ENCODE data around the gene OR5K2.

OR5K2 gene

DNA sequence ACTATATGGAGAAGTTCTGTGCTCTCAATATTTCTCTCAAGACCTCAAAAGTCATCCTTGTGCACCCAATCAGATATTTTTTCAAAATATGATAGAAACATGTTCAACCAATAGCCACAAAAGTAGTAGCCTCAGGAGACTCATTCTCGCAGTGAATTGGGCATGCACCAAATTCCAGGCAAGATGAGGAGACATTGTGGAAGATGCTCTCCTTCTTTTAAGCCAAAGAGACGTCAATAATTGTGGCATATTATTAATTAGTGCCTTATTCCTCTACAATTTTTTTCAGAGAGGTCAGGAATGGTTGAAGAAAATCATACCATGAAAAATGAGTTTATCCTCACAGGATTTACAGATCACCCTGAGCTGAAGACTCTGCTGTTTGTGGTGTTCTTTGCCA lies at the start of gene OR5K2:
Gene OR5K2, plus strand, starts transcription at position 301 of the 400 bp plus-strand sequence. Its CDS starts 0 bp downstream, at position 301.
- DNase-seq (ENCODE audit: insufficient read length, low spot score) (no peak), FAIRE-seq (no peak)

GRCh38 chr3:98449606-98450193 lies 47.8 kb upstream of the OR5K2 start:
- FAIRE-seq, result no peak
- no peak for DNase-seq (ENCODE audit: insufficient read length, low spot score)

- no peak for FAIRE-seq
- DNase-seq (ENCODE audit: insufficient read length, low spot score), result no peak
Measured at GRCh38 chr3:98450372-98450771, 47.1 kb upstream of the OR5K2 start.

DNA sequence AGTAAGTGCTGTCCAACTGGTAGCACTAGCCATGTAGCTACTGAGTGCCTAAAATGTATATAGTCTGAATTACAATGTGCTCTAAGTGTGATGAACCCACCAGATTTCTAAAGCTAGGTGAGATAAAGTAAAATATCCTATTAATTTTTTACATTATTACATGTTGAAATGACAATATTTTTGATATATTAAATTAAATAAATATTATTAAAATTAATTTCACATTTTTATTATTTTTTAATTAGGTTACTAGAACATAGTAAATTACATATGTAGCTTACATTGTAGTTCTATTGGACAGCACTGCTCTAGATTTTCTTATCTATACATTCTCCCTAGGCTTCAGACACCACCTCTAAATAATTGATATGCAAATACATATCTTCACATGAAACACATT lies 43.7 kb upstream of the OR5K2 start:
- FAIRE-seq (no peak), DNase-seq (ENCODE audit: insufficient read length, low spot score) (no peak)

GRCh38 chr3:98454929-98455328 lies 42.6 kb upstream of the OR5K2 start:
- FAIRE-seq (no peak), DNase-seq (ENCODE audit: insufficient read length, low spot score) (no peak)

GRCh38 chr3:98457543-98457942 lies 39.9 kb upstream of the OR5K2 start:
- no peak for FAIRE-seq
- no peak for DNase-seq (ENCODE audit: insufficient read length, low spot score)

GRCh38 chr3:98460220-98460619 lies 37.3 kb upstream of the OR5K2 start:
- no peak for DNase-seq (ENCODE audit: insufficient read length, low spot score)
- FAIRE-seq, result no peak

- FAIRE-seq, result no peak
Measured at GRCh38 chr3:98462901-98463300, 34.6 kb upstream of the OR5K2 start, which contains the start of gene OR5K1. OR5K1 (plus strand) TSS chr3:98463201; CDS start chr3:98469577, 6,376 bp downstream.

GRCh38 chr3:98482717-98483482 lies 14.6 kb upstream of the OR5K2 start:
- FAIRE-seq, result no peak
- no peak for DNase-seq (ENCODE audit: insufficient read length, low spot score)

More at GRCh38 chr3:98462901-98463300, 34.6 kb upstream of the OR5K2 start, which contains the start of gene OR5K1:
- no peak for DNase-seq (ENCODE audit: insufficient read length, low spot score)

- FAIRE-seq (no peak), DNase-seq (ENCODE audit: insufficient read length, low spot score) (no peak)
Measured at GRCh38 chr3:98483626-98484025, 13.9 kb upstream of the OR5K2 start.

- DNase-seq (ENCODE audit: insufficient read length, low spot score) (no peak), FAIRE-seq (peak; percentile 14)
Measured at GRCh38 chr3:98500019-98500418, 2.5 kb downstream of the OR5K2 start.

- no peak for FAIRE-seq
- DNase-seq (ENCODE audit: insufficient read length, low spot score), result no peak
Measured at GRCh38 chr3:98501270-98501669, 3.8 kb downstream of the OR5K2 start.

GRCh38 chr3:98501863-98502576 lies 4.5 kb downstream of the OR5K2 start:
- FAIRE-seq, result no peak
- no peak for DNase-seq (ENCODE audit: insufficient read length, low spot score)

DNA sequence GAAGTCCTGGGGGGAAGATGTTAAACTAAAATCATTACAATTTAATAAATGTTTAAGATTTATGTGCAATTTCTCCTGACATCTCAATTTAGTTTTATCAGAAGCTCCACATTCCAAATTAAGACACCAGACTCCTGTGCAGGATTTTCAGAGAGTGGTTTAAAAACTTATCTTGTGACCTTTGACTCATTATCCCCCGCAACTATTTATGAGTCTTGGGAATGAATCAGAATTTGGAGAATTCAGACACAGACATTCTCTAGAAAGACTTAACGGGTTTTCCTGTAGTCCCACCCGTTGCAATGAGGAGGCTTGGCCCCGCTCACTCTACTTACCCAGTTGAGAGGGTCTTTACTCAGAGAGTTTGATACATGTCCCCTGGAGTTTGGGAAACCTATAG lies 7.1 kb downstream of the OR5K2 start:
- FAIRE-seq (no peak), DNase-seq (ENCODE audit: insufficient read length, low spot score) (no peak)

- FAIRE-seq (peak; percentile 45), DNase-seq (ENCODE audit: insufficient read length, low spot score) (no peak)
Measured at GRCh38 chr3:98508582-98508981, 11.1 kb downstream of the OR5K2 start.

DNA sequence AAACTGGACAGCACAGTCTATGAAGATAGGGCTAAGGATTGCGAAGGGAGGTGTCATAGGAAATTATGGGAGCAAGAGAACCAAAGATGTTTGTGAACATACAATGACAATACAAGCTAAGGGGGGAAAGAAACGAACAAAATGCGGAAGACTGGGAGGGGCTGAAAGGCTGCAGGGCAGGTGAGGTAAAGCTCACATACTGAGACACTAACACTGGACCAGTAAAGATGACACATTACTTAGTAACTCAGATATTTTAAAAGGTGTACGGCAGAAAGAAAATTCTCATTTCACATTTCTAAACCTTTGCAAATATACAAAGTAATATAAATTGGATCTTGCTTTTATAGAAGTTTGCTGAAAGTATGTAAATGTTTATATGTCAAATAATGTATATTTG lies 15.1 kb downstream of the OR5K2 start:
- FAIRE-seq, result peak; percentile 37
- no peak for DNase-seq (ENCODE audit: insufficient read length, low spot score)

- FAIRE-seq (no peak), DNase-seq (ENCODE audit: insufficient read length, low spot score) (no peak)
Measured at GRCh38 chr3:98513091-98513511, 15.6 kb downstream of the OR5K2 start.

DNA sequence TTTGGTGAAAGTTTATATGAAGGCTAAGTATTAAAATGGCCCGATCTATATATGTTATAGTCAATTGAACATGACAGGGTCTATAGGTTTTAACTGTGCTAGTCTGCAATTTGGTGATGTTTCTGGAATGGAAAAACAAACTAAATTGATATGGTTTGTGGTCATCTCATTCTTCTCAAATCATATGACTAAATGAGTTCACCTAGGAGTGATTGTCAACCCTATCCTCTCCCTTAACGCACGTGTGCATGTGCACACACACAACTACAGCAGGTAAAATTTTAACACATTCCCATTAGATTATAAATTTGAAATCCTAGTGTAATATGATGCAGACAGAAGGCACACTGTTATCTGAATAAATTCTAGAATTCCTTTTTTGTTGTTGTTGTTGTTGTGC lies 16.3 kb downstream of the OR5K2 start:
- DNase-seq (ENCODE audit: insufficient read length, low spot score) (no peak), FAIRE-seq (no peak)

DNA sequence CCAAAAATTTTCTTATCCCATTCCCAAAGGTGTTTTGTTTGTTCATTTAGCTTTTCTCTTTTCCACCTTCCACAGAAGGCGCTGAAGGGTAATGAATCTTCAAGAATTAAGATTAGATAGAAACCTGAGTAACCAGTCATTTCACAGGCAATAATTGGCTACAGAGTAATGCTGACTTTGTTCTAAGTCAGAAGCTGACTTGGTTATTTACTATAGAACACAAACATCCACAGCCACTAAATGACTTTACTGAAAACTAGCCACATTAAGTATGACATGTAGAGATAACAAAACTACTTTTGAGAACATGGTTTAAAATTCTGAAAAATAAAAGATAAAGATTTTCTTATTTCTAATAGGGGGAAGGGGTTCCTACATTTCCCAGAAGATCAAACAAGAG lies 17.5 kb downstream of the OR5K2 start:
- FAIRE-seq (no peak), DNase-seq (ENCODE audit: insufficient read length, low spot score) (no peak)

- FAIRE-seq (peak; percentile 51), DNase-seq (ENCODE audit: insufficient read length, low spot score) (no peak)
Measured at GRCh38 chr3:98518816-98519215, 21.3 kb downstream of the OR5K2 start.

- FAIRE-seq (no peak), DNase-seq (ENCODE audit: insufficient read length, low spot score) (no peak)
Measured at GRCh38 chr3:98519351-98519750, 21.9 kb downstream of the OR5K2 start.

Data from GM19239 (cell line).